Gastrocnemius medialis (tissue), 4 donors: Measurements from ENCODE around the gene LRMDA.

Experiments
- CTCF ChIP-seq, 5 experiments: fragments of 450-650 bp in 3 of 5; fragments of 200-600 bp in 2 of 5; sonication (generic) in 2 of 5; IDR thresholded peaks in 4 of 5; conservative IDR thresholded peaks in 1 of 5; 1 replicate in 4 of 5; 2 replicates in 1 of 5; pipeline ENCODE4 v1.5.1; 2016 to 2019; ENCODE audit warnings: antibody characterized with exemption in 5 of 5, mild to moderate bottlenecking in 3 of 5, moderate library complexity in 3 of 5
- POLR2A ChIP-seq, 2 donors: fragments of 450-650 bp; IDR thresholded peaks; one replicate each; pipeline ENCODE4 v1.6.1; 2017; ENCODE audit warnings: antibody characterized with exemption in 2 of 2, mild to moderate bottlenecking in 2 of 2, moderate library complexity in 2 of 2

DNA sequence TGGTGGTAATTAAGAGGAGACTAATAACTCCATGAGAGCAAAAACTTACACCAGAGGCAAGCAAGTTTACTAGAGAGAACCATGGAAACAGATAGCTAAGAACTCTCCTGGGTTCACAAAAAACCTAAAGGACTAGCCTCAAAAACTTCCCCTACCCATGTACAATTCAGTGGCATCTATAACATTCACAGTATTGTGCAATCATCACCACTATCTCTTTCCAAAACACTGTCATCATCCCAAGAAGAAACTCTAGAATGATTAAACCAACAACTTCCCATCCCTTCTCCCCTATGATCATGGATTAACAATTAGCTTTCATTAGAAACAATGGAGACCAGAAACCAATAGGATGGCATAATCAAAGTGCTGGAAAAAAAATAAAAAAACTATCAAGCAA, 1038.3 kb downstream of the LRMDA start:
- TF ChIP-seq CTCF (IDR thresholded peaks at IDR 0.05 in 4 of 5, conservative IDR thresholded peaks at IDR 0.05 in 1 of 5) (no peak), POLR2A (IDR thresholded peaks at IDR 0.05) (no peak)
